ENCODE data around the gene ANGPT4.
"Not testable (repeated sequence)": the region's sequence is repeated elsewhere in the genome, so short reads cannot be mapped to it uniquely, and the experiment has no call there.

ANGPT4 gene

GRCh38 chr20:905396-905961 is 10.7 kb downstream of the ANGPT4 start:
- no peak for DNase-seq

- no peak for DNase-seq
Measured at GRCh38 chr20:904039-904545, 12.0 kb downstream of the ANGPT4 start.

GRCh38 chr20:897436-897835 is 18.7 kb downstream of the ANGPT4 start:
- DNase-seq, result not testable (repeated sequence)

DNA sequence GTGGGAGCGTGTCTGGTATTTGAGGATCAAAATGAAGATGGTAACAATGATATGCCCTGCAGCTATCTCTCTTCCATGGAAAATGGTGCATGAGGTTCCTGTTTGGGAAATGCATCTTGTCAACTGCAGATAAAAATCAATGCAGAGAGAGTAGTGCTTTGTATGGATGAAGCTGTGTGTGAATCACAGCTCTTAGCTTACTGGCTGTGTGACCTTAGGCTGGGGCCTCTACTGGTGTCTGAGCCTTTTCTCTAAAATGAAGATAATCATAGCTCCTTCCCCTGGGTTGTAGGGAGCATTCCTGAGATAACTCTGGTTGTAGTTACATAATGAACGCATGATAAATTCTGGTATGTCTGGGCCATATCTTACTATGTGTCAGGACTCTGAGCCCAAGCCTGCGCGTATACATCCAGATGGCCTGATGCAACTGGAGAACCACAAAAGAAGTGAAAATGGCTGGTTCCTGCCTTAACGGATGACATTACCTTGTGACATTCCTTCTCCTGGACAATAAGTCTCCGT is 19.6 kb downstream of the ANGPT4 start:
- DNase-seq, result no peak

GRCh38 chr20:892371-892770 is 23.8 kb downstream of the ANGPT4 start:
- DNase-seq, result not testable (repeated sequence)

GRCh38 chr20:891706-892080 is 24.4 kb downstream of the ANGPT4 start:
- no peak for DNase-seq

DNA sequence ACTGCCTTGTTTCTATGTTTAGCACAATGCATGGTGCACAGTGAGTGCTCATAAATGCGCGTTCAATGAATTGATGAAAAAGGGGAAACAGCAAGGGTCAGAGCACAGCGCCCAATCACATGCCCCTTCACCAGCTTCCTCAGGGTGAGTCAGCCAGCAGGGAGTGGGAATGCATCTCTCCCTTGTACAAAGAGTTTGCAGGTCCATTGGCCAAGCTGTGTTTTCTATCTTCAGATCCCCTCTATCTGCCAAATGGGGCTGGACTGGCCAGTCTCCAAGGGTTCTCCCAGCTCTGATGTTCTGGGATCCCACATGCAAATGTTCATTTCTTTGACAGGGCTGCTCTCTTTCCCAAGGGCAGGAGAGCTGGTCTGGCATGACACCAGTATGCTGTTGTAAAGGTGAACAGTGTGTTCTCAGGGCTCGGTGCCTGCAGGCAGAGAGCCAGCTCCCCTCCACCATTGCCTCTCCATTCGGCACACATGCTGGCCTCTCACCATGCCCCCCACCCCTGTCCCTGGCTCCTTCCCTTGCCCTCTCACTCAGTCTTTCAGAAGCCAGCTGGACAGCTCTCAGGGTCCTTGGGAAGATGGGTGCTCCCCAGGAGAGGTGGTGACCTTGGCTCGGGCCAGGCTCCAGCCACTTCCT is 25.0 kb downstream of the ANGPT4 start:
- no peak for DNase-seq

DNA sequence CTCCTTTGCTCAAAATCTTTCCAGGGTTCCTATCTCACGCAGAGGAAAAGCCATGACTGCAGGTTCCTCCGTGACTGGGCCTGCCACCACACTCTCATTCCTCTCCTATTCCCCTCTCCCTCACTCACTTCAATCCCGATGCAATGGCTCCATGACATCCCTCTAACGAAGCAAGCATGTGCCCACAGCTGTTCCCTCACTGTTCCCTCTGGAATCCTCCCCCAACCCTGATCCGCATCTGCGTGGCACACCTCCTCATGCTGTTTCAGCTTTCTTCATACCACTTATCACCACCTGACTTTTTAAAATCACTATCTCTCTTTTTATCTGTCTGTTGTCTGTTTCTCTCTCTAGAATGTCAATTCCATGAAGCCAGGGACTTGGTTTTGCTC is 25.5 kb downstream of the ANGPT4 start:
- DNase-seq, result no peak

DNA sequence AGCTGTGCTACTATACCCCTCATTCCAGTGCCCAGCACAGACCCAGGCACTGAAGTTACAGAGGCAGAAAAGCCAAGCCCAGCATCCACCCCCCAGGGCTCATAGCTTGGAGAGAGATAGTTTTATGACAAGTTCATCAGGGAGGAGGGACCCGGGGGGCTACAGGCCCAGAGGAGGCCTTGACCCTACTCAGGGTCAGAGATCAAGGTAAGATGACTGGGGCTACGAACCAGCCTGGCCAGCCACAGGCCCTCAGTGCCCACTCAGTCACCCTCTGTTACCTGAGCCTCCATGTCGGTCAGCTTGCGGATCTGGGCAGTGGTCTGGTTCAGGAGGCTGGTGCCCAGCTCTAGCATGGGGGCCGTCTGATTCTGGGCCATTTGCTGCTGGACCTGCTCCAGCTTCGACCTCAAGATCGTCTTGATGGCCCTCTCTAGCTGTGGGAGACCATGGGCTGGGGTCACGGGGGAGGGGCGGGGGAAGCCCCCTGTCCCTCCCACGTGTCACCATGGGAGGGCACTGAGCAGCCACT is 26.1 kb downstream of the ANGPT4 start:
- DNase-seq, result no peak

DNA sequence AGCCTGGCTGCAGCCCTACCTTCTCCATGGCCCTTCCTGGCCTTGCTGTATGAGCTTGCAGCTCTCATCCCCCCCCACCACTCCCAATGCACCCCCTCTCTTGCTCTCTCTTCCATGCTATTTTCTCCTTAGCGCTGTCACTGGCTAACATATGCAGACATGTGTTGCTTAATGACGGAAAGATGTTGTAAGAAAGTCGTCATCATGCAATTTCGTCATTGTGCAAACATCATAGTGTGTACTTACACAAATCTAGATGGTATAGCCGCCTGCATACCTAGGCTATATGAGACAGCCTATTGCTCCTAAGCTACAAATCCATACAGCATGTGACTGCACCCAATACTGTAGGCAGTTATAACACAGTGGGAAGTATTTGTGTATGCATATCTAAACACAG is 27.0 kb downstream of the ANGPT4 start:
- DNase-seq, result no peak

- no peak for DNase-seq
Measured at GRCh38 chr20:888057-888456, 28.1 kb downstream of the ANGPT4 start.

DNA sequence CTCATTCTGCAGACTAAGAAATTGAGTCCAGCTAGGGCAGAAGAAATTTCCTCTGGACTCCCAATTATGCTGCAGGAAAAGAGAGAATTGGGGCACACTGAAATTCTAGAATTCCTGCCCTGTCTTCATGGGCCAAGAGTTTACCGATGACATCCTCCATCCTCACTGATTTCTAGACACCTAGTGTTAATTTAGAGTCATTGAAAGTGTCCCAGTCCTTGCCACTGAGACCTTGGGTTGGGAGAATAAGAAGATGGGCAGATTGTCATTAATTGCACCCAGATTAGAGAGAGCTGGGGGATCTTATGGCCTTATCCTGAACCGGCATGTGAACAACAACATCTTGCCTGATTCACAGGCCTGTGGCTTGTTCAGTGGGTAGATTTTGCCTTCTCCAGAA is 29.0 kb downstream of the ANGPT4 start:
- no peak for DNase-seq

GRCh38 chr20:884983-885952 is 30.9 kb downstream of the ANGPT4 start:
- no peak for DNase-seq

- no peak for DNase-seq
Measured at GRCh38 chr20:881783-882144, 34.4 kb downstream of the ANGPT4 start.

DNA sequence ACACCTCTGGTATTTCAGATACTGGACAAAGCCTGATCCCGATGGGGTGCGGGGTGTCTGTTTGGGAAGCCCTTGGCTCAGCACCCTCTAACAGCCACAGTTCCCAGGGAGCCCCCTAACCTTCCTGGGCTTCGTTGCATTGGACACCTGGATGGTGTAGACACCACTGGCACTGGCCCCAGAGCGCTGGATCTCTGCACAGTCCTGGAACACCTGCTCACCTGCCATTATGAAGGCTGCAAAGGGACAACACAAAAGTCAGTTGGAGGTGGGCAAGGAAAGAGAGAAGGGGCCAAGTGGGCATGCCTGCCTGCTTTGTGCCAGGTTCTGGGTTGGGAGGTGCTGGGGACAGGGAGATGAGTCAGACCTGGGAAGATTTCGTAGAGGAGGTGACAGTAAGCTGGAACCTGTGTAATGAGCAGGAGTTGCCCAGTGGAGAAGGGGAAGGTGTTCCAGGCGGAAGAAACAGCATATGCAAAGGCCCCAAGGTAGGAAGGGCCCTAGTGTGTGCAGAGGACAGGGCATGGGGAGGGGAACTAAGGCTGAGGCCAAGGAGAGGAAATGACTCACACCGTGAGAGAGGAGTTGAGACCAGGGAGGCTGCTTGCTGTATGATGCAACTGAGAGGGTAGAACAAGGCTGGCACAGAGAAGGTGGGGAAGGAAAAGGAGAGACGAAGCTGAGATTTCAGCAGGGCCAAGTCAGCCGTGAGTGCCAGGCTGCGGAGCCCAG is 34.9 kb downstream of the ANGPT4 start:
- DNase-seq, result peak; percentile 11

DNA sequence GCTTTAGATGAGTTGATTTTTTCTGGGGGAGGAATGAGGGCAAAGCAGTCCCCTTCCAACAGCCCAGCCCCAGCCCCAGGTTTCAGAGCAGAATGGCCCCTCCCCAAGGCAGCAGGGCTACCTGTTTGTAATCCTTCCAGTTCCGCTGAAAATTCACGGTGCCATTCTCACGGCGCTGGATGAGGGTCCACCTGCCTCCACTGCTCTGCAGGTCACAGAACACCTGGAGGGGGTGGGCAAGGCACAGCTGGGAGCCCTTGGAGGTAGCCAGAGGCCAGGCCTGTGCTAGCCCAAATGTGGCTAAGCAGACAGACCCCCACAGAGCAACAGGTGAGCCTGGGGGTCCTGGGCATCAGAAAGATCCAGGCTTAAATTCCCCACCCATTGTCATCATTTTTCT is 36.5 kb downstream of the ANGPT4 start:
- DNase-seq, result no peak

DNA sequence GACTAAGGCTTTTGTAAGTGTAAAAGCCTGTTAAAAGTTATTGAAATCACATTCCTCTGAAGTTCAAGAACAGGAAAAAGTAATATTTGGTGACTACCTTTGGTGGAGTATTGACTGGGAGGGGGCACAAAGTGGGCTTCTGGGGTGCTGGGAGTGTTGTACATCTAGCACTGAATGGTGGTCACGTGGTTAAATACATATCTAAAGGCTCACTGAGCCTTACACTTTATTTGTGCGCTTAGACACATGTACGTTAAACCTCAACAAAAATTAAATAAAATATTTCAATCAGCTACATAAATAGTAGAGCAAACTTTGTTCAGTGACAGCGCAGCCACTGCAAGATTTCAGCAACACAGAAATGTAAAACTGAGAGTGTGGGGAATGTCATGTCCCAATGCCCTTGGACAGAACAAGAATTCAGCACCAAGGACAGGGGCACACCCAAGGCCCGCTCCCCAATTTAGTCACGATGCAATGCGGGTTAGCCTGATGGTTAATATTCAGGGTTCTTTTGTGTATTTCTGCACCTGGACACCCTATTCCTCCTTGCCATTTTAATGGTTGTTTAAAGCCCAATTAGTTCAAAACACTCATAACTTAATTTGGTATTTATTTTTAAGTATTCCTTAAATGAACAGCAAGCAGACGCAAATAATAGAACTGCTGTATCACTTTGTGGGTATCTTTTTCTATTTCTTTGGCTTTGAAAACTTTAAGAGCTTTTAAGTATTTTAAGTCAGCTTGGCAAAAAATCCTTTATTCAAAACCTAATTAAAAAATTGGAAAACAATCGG is 37.4 kb downstream of the ANGPT4 start:
- DNase-seq, result no peak

DNA sequence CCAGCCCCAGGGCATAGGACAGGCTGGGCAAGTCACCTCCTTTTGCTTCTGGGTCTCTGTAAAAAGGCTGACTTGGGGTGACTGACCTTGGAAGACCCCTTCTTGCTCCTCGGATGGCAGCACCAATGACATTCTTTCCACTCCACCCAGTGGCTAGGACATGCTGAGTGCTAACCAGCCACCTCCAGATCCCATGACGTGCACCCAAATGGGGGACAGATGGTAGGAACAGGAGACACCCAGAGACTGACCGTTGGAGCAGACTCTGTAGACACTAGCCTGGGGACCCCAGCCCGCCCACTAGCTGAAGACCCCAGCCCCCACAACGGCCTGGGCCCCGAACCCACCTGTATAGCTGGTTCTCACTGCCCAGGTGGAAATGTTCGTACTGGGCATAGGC is 38.3 kb downstream of the ANGPT4 start:
- no peak for DNase-seq

DNA sequence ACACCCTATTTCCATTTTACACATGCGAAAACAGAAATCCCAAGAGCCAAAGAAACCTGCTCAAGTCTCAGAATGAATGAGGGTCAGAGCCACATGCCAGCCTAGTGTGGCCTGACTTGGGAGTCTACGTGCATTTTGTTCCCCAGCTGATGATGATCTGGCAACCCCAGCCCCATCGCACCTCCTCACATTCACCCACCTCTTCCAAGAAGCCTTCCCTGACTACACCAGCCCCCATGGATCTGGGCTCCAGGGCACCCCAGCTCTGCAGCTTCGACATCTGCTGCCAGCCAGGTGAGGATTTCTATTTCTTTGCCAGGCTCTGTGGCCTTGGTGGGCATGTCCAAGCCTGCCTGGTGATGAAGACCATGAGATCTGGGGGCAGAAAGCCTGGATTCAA is 41.0 kb downstream of the ANGPT4 start:
- DNase-seq, result no peak

DNA sequence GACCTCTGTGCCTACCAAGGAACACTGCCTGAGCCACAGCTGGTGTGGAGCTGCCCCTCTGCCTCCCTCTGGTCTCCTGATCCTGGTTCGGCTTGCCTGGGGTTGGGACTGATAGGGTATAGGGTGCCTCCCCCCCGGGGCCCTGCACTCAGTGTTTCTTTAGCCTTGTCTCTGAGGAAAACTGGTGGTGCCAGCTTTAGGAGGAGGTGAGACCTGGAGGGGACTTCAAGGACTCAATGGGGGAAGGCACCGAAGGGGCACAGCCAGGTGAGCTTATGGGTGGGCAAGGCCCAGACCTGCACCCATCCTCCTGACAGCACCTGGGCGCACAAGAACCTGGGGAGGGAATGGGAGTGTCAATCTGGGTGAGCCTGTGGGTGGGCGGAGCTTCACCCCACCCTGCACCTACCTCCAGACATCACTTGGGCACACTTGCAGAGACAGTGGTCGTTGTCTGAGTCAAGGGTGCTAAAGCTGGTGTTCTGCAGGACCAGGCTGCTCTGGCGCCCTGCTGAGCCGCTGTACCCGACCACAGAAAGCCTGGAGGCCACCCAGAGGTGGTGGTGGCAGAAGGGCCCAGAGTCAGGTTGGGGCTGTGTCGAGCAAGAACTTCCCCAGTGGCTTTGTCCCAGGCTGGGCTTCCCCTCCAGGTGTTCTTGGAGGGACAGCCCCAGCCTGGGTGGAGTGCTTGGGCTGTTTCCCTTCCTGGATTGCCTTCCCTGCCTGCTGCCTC is 42.1 kb downstream of the ANGPT4 start:
- DNase-seq, result no peak

Measured in activated naive CD4-positive, alpha-beta T cell treated with Interleukin-2 at 50 U/mL for 16 hours (primary cell).